Measurements from ENCODE around the gene WNT2B.

- TF ChIP-seq CTCF (IDR thresholded peaks at IDR 0.05; ENCODE audit: insufficient read depth, low read depth, low read length) (no peak), EZH2 (IDR thresholded peaks at IDR 0.05; ENCODE audit: insufficient read depth, low read length) (no peak)
Measured at GRCh38 chr1:112505878-112506277, 2.9 kb upstream of the WNT2B start.

Data from astrocyte (in vitro differentiated cells and primary cell).